ENCODE results near the gene CNDP2. TPM values are rescaled to one million over a fixed set of nuclear protein-coding genes. Genes with fewer than 3 reads are reported as not detected.

CNDP2 gene
- total RNA-seq, 1 donor from 2014 or later, result 71.0 TPM

DNA sequence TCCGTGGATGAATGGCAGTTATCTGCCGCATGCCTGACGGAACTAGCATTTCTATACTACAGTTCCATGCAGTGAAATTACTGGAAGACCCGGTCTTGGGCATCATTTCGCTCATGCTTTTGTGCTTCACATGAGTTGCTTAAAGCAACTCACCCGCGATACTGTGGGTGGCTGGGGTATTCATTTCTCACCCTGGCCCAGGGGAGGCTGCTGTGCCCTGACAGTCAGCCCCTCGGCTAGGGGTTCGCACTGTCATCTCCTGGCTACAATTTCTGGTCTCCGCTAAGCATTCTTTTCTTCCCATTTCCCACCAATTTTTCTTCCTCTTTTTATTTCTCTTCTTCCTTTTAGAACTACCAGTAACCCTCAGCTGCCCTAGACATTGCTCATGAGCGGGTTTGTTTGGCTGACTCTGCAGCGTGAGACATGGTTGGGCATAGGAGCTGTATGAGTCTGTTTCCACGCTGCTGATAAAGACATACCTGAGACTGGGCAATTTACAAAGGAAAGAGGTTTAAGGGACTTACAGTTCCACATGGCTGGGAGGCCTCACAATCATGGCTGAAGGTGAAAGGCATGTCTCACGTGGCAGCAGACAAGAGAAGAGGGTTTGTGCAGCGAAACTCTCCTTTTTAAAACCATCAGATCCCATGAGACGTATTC, 16.5 kb upstream of the CNDP2 start:
- Histone ChIP-seq H3K4me3 (no peak overlapping the region), H3K4me1 (peaks cover 10% of the 10 kb centered on the region), H3K36me3 (no peaks in the 10 kb centered on the region), H3K27me3 (ENCODE audit: low read depth) (no peaks in the 10 kb centered on the region), H3K9me3 (replicated peaks) (no peaks in the 10 kb centered on the region), H3K27ac (replicated peaks) (no peak overlapping the region)
- no peak for DNase-seq
- intact Hi-C loops (cut with micrococcal nuclease), result loop anchor here (5.0 kb wide), 1 partner anchor 127 kb away; no protein-coding TSS in a partner anchor
- TF ChIP-seq, protein P1, sequence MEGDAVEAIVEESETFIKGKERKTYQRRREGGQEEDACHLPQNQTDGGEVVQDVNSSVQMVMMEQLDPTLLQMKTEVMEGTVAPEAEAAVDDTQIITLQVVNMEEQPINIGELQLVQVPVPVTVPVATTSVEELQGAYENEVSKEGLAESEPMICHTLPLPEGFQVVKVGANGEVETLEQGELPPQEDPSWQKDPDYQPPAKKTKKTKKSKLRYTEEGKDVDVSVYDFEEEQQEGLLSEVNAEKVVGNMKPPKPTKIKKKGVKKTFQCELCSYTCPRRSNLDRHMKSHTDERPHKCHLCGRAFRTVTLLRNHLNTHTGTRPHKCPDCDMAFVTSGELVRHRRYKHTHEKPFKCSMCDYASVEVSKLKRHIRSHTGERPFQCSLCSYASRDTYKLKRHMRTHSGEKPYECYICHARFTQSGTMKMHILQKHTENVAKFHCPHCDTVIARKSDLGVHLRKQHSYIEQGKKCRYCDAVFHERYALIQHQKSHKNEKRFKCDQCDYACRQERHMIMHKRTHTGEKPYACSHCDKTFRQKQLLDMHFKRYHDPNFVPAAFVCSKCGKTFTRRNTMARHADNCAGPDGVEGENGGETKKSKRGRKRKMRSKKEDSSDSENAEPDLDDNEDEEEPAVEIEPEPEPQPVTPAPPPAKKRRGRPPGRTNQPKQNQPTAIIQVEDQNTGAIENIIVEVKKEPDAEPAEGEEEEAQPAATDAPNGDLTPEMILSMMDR (IDR thresholded peaks at IDR 0.05; ENCODE audit: borderline replicate concordance), result no peak

DNA sequence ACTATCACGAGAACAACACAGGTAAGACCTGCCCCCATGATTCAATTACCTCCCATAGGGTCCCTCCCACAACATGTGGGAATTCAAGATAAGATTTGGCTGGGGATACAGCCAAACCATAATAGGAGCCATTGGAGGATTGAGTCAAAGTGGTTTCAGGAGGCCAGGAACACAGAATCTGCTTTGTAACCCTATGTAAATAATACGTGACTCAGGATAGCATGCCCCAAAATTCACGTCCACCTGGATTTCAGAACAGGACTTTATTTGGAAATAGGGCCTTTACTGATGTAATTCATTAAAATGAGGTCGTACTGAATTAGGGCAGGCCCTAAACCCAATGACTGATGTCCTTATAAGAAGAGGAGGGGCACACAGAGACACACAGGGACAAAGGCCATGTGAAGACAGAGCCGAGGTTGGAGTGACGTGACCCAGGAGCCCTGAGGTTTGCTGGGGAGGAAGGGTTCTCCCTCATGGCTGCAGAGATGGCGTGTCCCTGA, 16.0 kb upstream of the CNDP2 start:
- intact Hi-C loops (cut with micrococcal nuclease), result no loop called here
- no peak overlapping the region for H3K27ac ChIP-seq (replicated peaks)
- peaks cover 12% of the 10 kb centered on the region for H3K4me1 ChIP-seq

DNA sequence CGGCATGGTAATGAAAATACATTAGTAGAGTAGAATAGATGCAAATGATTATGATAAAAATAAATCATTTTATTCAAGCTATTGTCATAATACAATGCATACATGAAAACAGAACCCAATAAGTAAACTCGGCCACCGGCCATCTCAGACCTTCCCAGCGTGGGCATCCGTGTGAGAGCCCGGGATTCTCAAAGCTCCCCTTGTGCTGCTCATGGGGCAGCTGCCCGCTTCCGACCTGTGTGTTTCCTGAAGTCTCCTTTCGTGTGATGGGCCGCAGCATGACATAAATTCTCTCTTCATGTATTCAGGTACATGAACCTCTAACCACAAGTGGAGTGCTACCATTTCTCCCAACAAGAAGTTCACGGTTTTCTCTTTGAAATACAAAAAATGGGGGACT, 13.5 kb upstream of the CNDP2 start:
- DNase-seq, result no peak
- no peak overlapping the region for H3K27ac ChIP-seq (replicated peaks)
- no peak overlapping the region for H3K4me3 ChIP-seq
- H3K4me1 ChIP-seq, result peaks cover 15% of the 10 kb centered on the region
- TF ChIP-seq, protein P1 (IDR thresholded peaks at IDR 0.05; ENCODE audit: borderline replicate concordance), result no peak
- H3K36me3 ChIP-seq, result no peaks in the 10 kb centered on the region
- no peaks in the 10 kb centered on the region for H3K9me3 ChIP-seq (replicated peaks)
- intact Hi-C loops (cut with micrococcal nuclease), result no loop called here
- H3K27me3 ChIP-seq (ENCODE audit: low read depth), result no peaks in the 10 kb centered on the region

More for the DNA sequence above, 16.0 kb upstream of the CNDP2 start:
- H3K9me3 ChIP-seq (replicated peaks), result no peaks in the 10 kb centered on the region
- H3K4me3 ChIP-seq, result no peak overlapping the region
- no peak for DNase-seq
- H3K27me3 ChIP-seq (ENCODE audit: low read depth), result no peaks in the 10 kb centered on the region
- H3K36me3 ChIP-seq, result no peaks in the 10 kb centered on the region
- TF ChIP-seq, protein P1 (IDR thresholded peaks at IDR 0.05; ENCODE audit: borderline replicate concordance), result no peak

DNA sequence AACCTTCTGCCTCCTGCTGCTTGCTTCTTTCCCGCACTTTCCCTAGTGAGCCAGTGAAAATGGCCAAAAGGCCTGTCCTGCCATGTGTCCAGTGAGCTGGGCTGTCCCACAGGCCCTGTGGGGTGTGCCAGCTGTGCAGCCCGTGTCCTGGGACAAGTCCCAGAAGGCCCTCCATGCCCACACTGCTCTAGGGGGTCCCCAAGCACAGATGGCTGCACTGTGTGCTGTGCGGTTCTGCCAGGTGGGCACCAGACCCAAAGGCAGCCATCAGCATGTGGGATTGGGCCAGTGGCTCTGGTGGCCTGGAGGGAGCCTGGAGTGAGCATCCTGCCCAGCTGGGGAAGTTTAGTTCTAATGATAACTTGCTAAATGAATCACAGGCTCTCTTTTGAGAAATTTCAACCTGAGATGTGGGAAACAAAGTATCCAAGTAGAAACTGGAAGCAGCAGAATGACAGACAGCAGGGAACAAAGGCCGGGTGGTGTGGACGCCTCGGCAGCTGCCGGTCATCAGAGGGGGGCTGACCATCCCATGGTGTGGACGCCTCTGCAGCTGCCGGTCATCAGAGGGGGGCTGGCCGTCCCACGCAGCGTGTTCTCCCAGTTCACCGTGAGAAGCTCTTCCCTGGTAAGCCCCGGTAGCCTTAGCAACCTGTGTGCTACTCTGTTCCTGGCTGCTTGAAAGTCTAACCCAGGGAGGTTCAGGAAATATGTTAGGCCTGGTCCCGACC, 9.9 kb upstream of the CNDP2 start:
- no peaks in the 10 kb centered on the region for H3K36me3 ChIP-seq
- peaks cover 15% of the 10 kb centered on the region for H3K4me1 ChIP-seq
- intact Hi-C loops (cut with micrococcal nuclease), result no loop called here
- DNase-seq, result no peak
- H3K9me3 ChIP-seq (replicated peaks), result no peaks in the 10 kb centered on the region
- H3K27ac ChIP-seq (replicated peaks), result peak overlapping the region; percentile 52
- H3K4me3 ChIP-seq, result no peak overlapping the region
- no peaks in the 10 kb centered on the region for H3K27me3 ChIP-seq (ENCODE audit: low read depth)
- TF ChIP-seq, protein P1 (IDR thresholded peaks at IDR 0.05; ENCODE audit: borderline replicate concordance), result no peak

DNA sequence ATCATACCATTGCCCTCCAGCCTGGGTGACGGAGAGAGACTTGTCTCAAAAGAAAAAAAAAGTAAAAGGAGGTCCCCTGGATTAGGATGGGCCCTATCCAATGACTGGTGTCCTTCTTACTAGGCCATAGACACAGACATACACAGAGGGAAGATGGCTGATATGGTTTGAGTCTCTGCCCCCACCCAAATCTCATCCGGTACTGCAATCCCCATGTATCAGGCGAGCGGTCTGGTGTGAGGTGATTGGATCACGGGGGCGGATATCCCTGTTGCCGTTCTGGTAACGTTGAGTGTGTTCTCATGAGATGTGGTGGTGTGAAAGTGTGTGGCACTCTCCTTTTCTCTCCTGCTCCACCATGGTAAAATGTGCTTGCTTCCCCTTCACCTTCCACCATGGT, 7.8 kb upstream of the CNDP2 start:
- H3K36me3 ChIP-seq, result no peaks in the 10 kb centered on the region
- no peak overlapping the region for H3K4me3 ChIP-seq
- H3K27me3 ChIP-seq (ENCODE audit: low read depth), result no peaks in the 10 kb centered on the region
- peaks cover 20% of the 10 kb centered on the region for H3K4me1 ChIP-seq
- DNase-seq, result no peak
- intact Hi-C loops (cut with micrococcal nuclease), result no loop called here
- H3K9me3 ChIP-seq (replicated peaks), result no peaks in the 10 kb centered on the region
- TF ChIP-seq, protein P1 (IDR thresholded peaks at IDR 0.05; ENCODE audit: borderline replicate concordance), result no peak
- H3K27ac ChIP-seq (replicated peaks), result no peak overlapping the region
